Frontal cortex (tissue), 4 donors: ENCODE measurements around the gene HMBS. TPM values are rescaled to one million over a fixed set of nuclear protein-coding genes. Genes with fewer than 3 reads are reported as not detected.
"Not testable (repeated sequence)": the region's sequence is repeated elsewhere in the genome, so short reads cannot be mapped to it uniquely, and the experiment has no call there.

ENCODE experiments used
- DNase-seq, 2 donors: peaks; one replicate each; pipeline ENCODE4 v3.0.0; 2012; ENCODE audit warnings: low spot score in 2 of 2
- FAIRE-seq: peaks from 2 replicates; lab custom pipeline; 2012; peaks lifted over from hg19 to GRCh38; lab: Jason Lieb, UNC
- total RNA-seq: library from RNA; depleted of rRNA; stranded (reverse); fragments of >200 nt; gene quantifications from one replicate; pipeline ENCODE4 v1.2.3, GENCODE V29; 2014
- donor health status: control.
- donor health status: control.
- donor health status: control.

The HMBS gene
- 3.7 TPM for total RNA-seq

GRCh38 chr11:119084663-119085436, at the start of gene HMBS:
HMBS (plus strand) TSS chr11:119084881; CDS start chr11:119085034, 153 bp downstream.
- FAIRE-seq = no peak

GRCh38 chr11:119038884-119039283, 45.8 kb upstream of the HMBS start:
- DNase-seq (no peak), FAIRE-seq (no peak)

More at GRCh38 chr11:119084663-119085436, at the start of gene HMBS:
- peak; percentile 82 to 92 for DNase-seq

GRCh38 chr11:119039471-119039870, 45.2 kb upstream of the HMBS start:
- not testable (repeated sequence) for FAIRE-seq, DNase-seq

GRCh38 chr11:119041821-119042514, 42.7 kb upstream of the HMBS start:
- FAIRE-seq = no peak

GRCh38 chr11:119042927-119043326, 41.8 kb upstream of the HMBS start:
- FAIRE-seq (no peak), DNase-seq (no peak)

More at GRCh38 chr11:119041821-119042514, 42.7 kb upstream of the HMBS start:
- no peak for DNase-seq

GRCh38 chr11:119044708-119045107, 40.0 kb upstream of the HMBS start:
- FAIRE-seq = no peak
- no peak for DNase-seq

GRCh38 chr11:119046489-119046888, 38.2 kb upstream of the HMBS start:
- FAIRE-seq (no peak), DNase-seq (no peak)

- no peak for DNase-seq
Observed at GRCh38 chr11:119047205-119047604, 37.5 kb upstream of the HMBS start.

GRCh38 chr11:119048644-119049043, 36.0 kb upstream of the HMBS start:
- DNase-seq = no peak
- FAIRE-seq = no peak

More at GRCh38 chr11:119047205-119047604, 37.5 kb upstream of the HMBS start:
- no peak for FAIRE-seq

- DNase-seq (no peak), FAIRE-seq (no peak)
Observed at GRCh38 chr11:119049081-119049480, 35.6 kb upstream of the HMBS start.

- DNase-seq = no peak
- no peak for FAIRE-seq
Observed at GRCh38 chr11:119051440-119052162, 33.1 kb upstream of the HMBS start.

GRCh38 chr11:119052163-119052814, 32.4 kb upstream of the HMBS start:
- no peak for FAIRE-seq

GRCh38 chr11:119054418-119054817, 30.3 kb upstream of the HMBS start:
- no peak for DNase-seq
- FAIRE-seq = no peak

More at GRCh38 chr11:119052163-119052814, 32.4 kb upstream of the HMBS start:
- DNase-seq = no peak

- FAIRE-seq = no peak
- no peak for DNase-seq
Observed at GRCh38 chr11:119055901-119056300, 28.8 kb upstream of the HMBS start.

GRCh38 chr11:119056421-119056999, 28.2 kb upstream of the HMBS start:
- DNase-seq = peak in 1 of 2 donors; percentile 51

GRCh38 chr11:119057000-119057769, 27.5 kb upstream of the HMBS start, which contains the start of gene HYOU1:
HYOU1 (minus strand) TSS chr11:119057205; CDS start chr11:119056160, 1,045 bp downstream.
- FAIRE-seq = no peak
- peak; percentile 99 for DNase-seq

More at GRCh38 chr11:119056421-119056999, 28.2 kb upstream of the HMBS start:
- FAIRE-seq = no peak

GRCh38 chr11:119059128-119059527, 25.6 kb upstream of the HMBS start:
- FAIRE-seq, DNase-seq: not testable (repeated sequence)

- no peak for DNase-seq
- FAIRE-seq = no peak
Observed at GRCh38 chr11:119061256-119061655, 23.4 kb upstream of the HMBS start.

GRCh38 chr11:119062779-119063178, 21.9 kb upstream of the HMBS start:
- DNase-seq = no peak
- no peak for FAIRE-seq
